Calu3 (cell line): ENCODE results near the gene ACAA1. TPM values are rescaled to one million over a fixed set of nuclear protein-coding genes. Genes with fewer than 3 reads are reported as not detected.

ENCODE experiments used
- BruUV-seq: library from RNA; stranded (reverse); fragments of 400-500 nt; replicated peaks from 2 replicates; lab custom pipeline; 2021; lab: Mats Ljungman, UMichigan
- CTCF ChIA-PET: fragments of 300-600 bp; sonication (Branson Sonifier 250); formaldehyde crosslinking; loops from one replicate; lab custom pipeline; 2022; ENCODE audit warnings: antibody characterized with exemption; lab: Charles Lee
- DNase-seq: peaks from one replicate; pipeline ENCODE4 v3.0.0; 2022
- H3K27ac Mint-ChIP-seq: one replicate; pipeline ENCODE4 v1.8.0; 2022; ENCODE audit warnings: mixed read lengths; ENCODE audit not compliant: unreplicated experiment
- H3K27me3 Mint-ChIP-seq: one replicate; pipeline ENCODE4 v1.8.0; 2022; ENCODE audit warnings: mixed read lengths; ENCODE audit not compliant: unreplicated experiment
- H3K36me3 Mint-ChIP-seq: one replicate; pipeline ENCODE4 v1.8.0; 2022; ENCODE audit warnings: mild to moderate bottlenecking, moderate library complexity, mixed read lengths; ENCODE audit not compliant: insufficient read depth, unreplicated experiment
- H3K4me1 Mint-ChIP-seq: one replicate; pipeline ENCODE4 v1.8.0; 2022; ENCODE audit warnings: mild to moderate bottlenecking, low read depth, mixed read lengths; ENCODE audit not compliant: unreplicated experiment
- H3K4me3 Mint-ChIP-seq: one replicate; pipeline ENCODE4 v1.8.0; 2022; ENCODE audit warnings: mild to moderate bottlenecking, low read depth, moderate library complexity, mixed read lengths; ENCODE audit not compliant: unreplicated experiment
- H3K9me3 Mint-ChIP-seq: one replicate; pipeline ENCODE4 v1.8.0; 2022; ENCODE audit warnings: low read depth, mixed read lengths; ENCODE audit not compliant: unreplicated experiment
- CTCF ChIP-seq: fragments of 200-600 bp; IDR thresholded peaks from one replicate; pipeline ENCODE4 v1.8.0; 2022; ENCODE audit warnings: antibody characterized with exemption; ENCODE audit not compliant: unreplicated experiment
- intact Hi-C: fragments of 100-400 bp; cut with micrococcal nuclease; formaldehyde crosslinking; loops from one replicate; pipeline ENCODE4 v1.10.0; 2022; ENCODE audit not compliant: unreplicated experiment
- total RNA-seq: library from RNA; stranded (reverse); gene quantifications from 2 replicates; pipeline ENCODE4 v1.2.3, GENCODE V29; 2022

Gene ACAA1
- total RNA-seq, 1 experiment from 2014 or later, result 64.5 TPM

GRCh38 chr3:38139652-38140051 lies 2.7 kb upstream of the ACAA1 start:
- H3K36me3 Mint-ChIP-seq, result peaks cover 44% of the 10 kb centered on the region
- no peaks in the 10 kb centered on the region for H3K9me3 Mint-ChIP-seq
- H3K27me3 Mint-ChIP-seq, result no peaks in the 10 kb centered on the region
- H3K4me1 Mint-ChIP-seq, result peaks cover 50% of the 10 kb centered on the region
- peak overlapping the region; percentile 85 for H3K4me3 Mint-ChIP-seq
- H3K27ac Mint-ChIP-seq, result no peak overlapping the region
- no peak for TF ChIP-seq CTCF
- no peak for DNase-seq
- TSS peak; percentile 16 for BruUV-seq
- CTCF ChIA-PET, result interaction anchor here (4.2 kb wide), 1 partner anchor 25 kb away, joined by 24 read pairs; the partner anchor contains the start of gene OXSR1
- intact Hi-C loops, result no loop called here

- BruUV-seq, result no TSS peak
- H3K4me1 Mint-ChIP-seq, result peaks cover 55% of the 10 kb centered on the region
- DNase-seq, result no peak
- no peaks in the 10 kb centered on the region for H3K27me3 Mint-ChIP-seq
- peak overlapping the region; percentile 92 for H3K27ac Mint-ChIP-seq
- no peak for TF ChIP-seq CTCF
- H3K36me3 Mint-ChIP-seq, result peaks cover 44% of the 10 kb centered on the region
- peak overlapping the region; percentile 85 for H3K4me3 Mint-ChIP-seq
- CTCF ChIA-PET, result interaction anchor here (0.7 to 4.2 kb wide), 3 partner anchors 26 to 207 kb away, joined by 4 to 24 read pairs (median 10); partner anchors contain the start of genes OXSR1 and XYLB
- H3K9me3 Mint-ChIP-seq, result no peaks in the 10 kb centered on the region
- intact Hi-C loops, result no loop called here
These were observed 2.3 kb upstream of the ACAA1 start for GRCh38 chr3:38139191-38139590.

GRCh38 chr3:38138349-38139190 lies 1.6 kb upstream of the ACAA1 start, which contains the start of gene MYD88:
Gene MYD88 (plus strand): TSS chr3:38138661. CDS start chr3:38138701, 40 bp downstream.
- CTCF ChIA-PET, result interaction anchor here (0.5 to 4.2 kb wide), 5 partner anchors 26 to 360 kb away, joined by 3 to 24 read pairs (median 4); partner anchors contain the start of genes OXSR1 and XYLB
- no peak for TF ChIP-seq CTCF
- BruUV-seq, result no TSS peak
- H3K27ac Mint-ChIP-seq, result peak within 1 kb of the TSS; percentile 92
- peaks cover 61% of the 10 kb centered on the region for H3K4me1 Mint-ChIP-seq
- intact Hi-C loops, result no loop called here
- no peaks in the 10 kb centered on the region for H3K9me3 Mint-ChIP-seq
- H3K27me3 Mint-ChIP-seq, result no peaks in the 10 kb centered on the region
- DNase-seq, result peak; percentile 75
- H3K36me3 Mint-ChIP-seq, result peaks cover 45% of the 10 kb centered on the region
- H3K4me3 Mint-ChIP-seq, result peak within 1 kb of the TSS; percentile 85

GRCh38 chr3:38137615-38138348 lies 855 bp upstream of the ACAA1 start:
- peaks cover 53% of the 10 kb centered on the region for H3K36me3 Mint-ChIP-seq
- no peak for TF ChIP-seq CTCF
- peak overlapping the region; percentile 85 for H3K4me3 Mint-ChIP-seq
- H3K27ac Mint-ChIP-seq, result peak overlapping the region; percentile 92
- peaks cover 69% of the 10 kb centered on the region for H3K4me1 Mint-ChIP-seq
- no peaks in the 10 kb centered on the region for H3K27me3 Mint-ChIP-seq
- TSS peak; percentile 56 for BruUV-seq
- H3K9me3 Mint-ChIP-seq, result no peaks in the 10 kb centered on the region
- CTCF ChIA-PET, result interaction anchor here (0.7 to 4.2 kb wide), 6 partner anchors 20 to 209 kb away, joined by 3 to 24 read pairs (median 4); partner anchors contain the start of genes OXSR1 and XYLB
- no peak for DNase-seq
- intact Hi-C loops, result loop anchor here (1.0 kb wide), 1 partner anchor 28 kb away; the partner anchor contains the start of gene OXSR1
